ENCODE measurements around the gene SMAD6.

Gene SMAD6

GRCh38 chr15:66786708-66787488 is 84.9 kb downstream of the SMAD6 start:
- TF ChIP-seq CTCF (IDR thresholded peaks at IDR 0.05; ENCODE audit: borderline replicate concordance, insufficient read depth, low read depth, low read length), result no peak

GRCh38 chr15:66787489-66787871 is 85.4 kb downstream of the SMAD6 start:
- H3K4me3 ChIP-seq (ENCODE audit: low read depth, low read length), result no peak overlapping the region
- no peak for TF ChIP-seq CTCF (IDR thresholded peaks at IDR 0.05; ENCODE audit: borderline replicate concordance, insufficient read depth, low read depth, low read length)

More at GRCh38 chr15:66786708-66787488, 84.9 kb downstream of the SMAD6 start:
- no peak overlapping the region for H3K4me3 ChIP-seq (ENCODE audit: low read depth, low read length)

GRCh38 chr15:66788024-66788423 is 86.0 kb downstream of the SMAD6 start:
- TF ChIP-seq CTCF (IDR thresholded peaks at IDR 0.05; ENCODE audit: borderline replicate concordance, insufficient read depth, low read depth, low read length), result no peak
- no peak overlapping the region for H3K4me3 ChIP-seq (ENCODE audit: low read depth, low read length)

GRCh38 chr15:66789029-66790025 is 87.3 kb downstream of the SMAD6 start:
- TF ChIP-seq CTCF (IDR thresholded peaks at IDR 0.05; ENCODE audit: borderline replicate concordance, insufficient read depth, low read depth, low read length), result peak; percentile 34; the same call in 1 of the 2 replicates
- no peak overlapping the region for H3K4me3 ChIP-seq (ENCODE audit: low read depth, low read length)

GRCh38 chr15:66795851-66796250 is 93.8 kb downstream of the SMAD6 start:
- TF ChIP-seq CTCF (IDR thresholded peaks at IDR 0.05; ENCODE audit: borderline replicate concordance, insufficient read depth, low read depth, low read length), result no peak
- no peak overlapping the region for H3K4me3 ChIP-seq (ENCODE audit: low read depth, low read length)

GRCh38 chr15:66796343-66796742 is 94.3 kb downstream of the SMAD6 start:
- no peak for TF ChIP-seq CTCF (IDR thresholded peaks at IDR 0.05; ENCODE audit: borderline replicate concordance, insufficient read depth, low read depth, low read length)
- no peak overlapping the region for H3K4me3 ChIP-seq (ENCODE audit: low read depth, low read length)

Measured in GM12875 (cell line).